ENCODE measurements around the gene GALNT5. TPM values are rescaled to one million over a fixed set of nuclear protein-coding genes. Genes with fewer than 3 reads are reported as not detected.

The GALNT5 gene
- total and polyA plus RNA-seq, 2 donors (not counting 1 experiment from before 2014, with no cell fraction given) = 63.7 to 199 TPM

DNA sequence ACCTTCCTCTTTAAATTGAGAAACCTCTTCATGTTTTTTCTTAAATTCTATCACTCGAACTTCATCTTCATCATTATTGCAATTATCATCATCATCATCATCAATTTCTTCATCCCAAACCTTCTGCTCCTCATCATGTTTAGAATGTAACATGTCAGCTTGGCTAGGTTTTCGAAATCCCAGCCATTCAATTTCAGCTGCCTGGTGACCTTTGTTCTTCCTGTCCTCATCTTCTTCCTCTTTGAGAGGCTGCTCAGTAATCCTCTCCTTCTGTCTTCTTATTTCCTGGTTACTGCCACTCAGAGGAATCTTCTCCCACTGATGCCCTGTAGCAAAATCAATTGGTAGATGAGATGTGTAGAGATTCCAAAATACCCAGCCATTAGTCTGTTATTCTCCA is 64.0 kb downstream of the GALNT5 start:
- Histone ChIP-seq H4K20me1 (ENCODE audit: control insufficient read depth, extremely low read depth, insufficient read depth, low read length) (no peaks in the 10 kb centered on the region), H3K9me3 (ENCODE audit: control insufficient read depth, insufficient read depth, low read depth, low read length) (no peaks in the 10 kb centered on the region), H2AFZ (ENCODE audit: low read length) (no peak overlapping the region), H3K4me1 (ENCODE audit: control insufficient read depth, extremely low read depth, insufficient read depth, low read length) (no peaks in the 10 kb centered on the region), H3K79me2 (ENCODE audit: control insufficient read depth, insufficient read depth, low read length) (no peaks in the 10 kb centered on the region), H3K9ac (ENCODE audit: insufficient read depth, low read length) (no peak overlapping the region), H3K36me3 (ENCODE audit: control insufficient read depth, insufficient read depth, low read length) (no peaks in the 10 kb centered on the region), H3K4me2 (ENCODE audit: extremely low read depth, insufficient read depth, low read length) (no peak overlapping the region), H3K27ac (ENCODE audit: insufficient read depth, low read length) (no peak overlapping the region), H3K27me3 (ENCODE audit: control insufficient read depth, insufficient read depth, low read length) (no peaks in the 10 kb centered on the region), H3K4me3 (replicated peaks in 1 of 4; ENCODE audit: control extremely low read depth in 1 of 4, insufficient read depth in 1 of 4, low read depth in 3 of 4, low read length in 4 of 4) (no peak overlapping the region)
- DNase-seq (ENCODE audit: low read depth in 2 of 2) = no peak
- TF ChIP-seq, protein P1, sequence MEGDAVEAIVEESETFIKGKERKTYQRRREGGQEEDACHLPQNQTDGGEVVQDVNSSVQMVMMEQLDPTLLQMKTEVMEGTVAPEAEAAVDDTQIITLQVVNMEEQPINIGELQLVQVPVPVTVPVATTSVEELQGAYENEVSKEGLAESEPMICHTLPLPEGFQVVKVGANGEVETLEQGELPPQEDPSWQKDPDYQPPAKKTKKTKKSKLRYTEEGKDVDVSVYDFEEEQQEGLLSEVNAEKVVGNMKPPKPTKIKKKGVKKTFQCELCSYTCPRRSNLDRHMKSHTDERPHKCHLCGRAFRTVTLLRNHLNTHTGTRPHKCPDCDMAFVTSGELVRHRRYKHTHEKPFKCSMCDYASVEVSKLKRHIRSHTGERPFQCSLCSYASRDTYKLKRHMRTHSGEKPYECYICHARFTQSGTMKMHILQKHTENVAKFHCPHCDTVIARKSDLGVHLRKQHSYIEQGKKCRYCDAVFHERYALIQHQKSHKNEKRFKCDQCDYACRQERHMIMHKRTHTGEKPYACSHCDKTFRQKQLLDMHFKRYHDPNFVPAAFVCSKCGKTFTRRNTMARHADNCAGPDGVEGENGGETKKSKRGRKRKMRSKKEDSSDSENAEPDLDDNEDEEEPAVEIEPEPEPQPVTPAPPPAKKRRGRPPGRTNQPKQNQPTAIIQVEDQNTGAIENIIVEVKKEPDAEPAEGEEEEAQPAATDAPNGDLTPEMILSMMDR (conservative IDR thresholded peaks at IDR 0.05 in 1 of 2, IDR thresholded peaks at IDR 0.05 in 1 of 2; ENCODE audit: low read depth in 1 of 2, low read length in 2 of 2) = no peak
- no peak for TF ChIP-seq EZH2 (IDR thresholded peaks at IDR 0.05; ENCODE audit: low read length, missing control alignments)

DNA sequence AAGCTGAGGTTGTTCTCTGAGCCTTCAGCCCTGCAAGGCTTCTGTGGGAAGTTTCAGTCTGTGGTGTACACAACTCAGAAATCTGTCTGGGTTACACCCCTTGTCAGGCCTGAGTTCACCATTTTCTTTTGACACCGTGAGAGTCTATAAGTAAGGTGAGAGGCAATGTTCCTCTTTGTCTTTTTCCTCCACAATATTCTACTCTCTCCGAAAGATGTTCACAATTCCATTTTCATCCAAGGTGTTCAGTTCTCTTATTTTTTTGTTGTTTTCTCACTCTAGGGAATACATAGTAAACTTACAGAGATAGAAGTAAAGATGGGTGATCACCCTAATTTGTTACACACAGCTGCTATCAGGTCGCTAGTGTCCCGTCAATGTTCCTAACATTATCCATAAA is 64.9 kb downstream of the GALNT5 start:
- DNase-seq (ENCODE audit: low read depth in 2 of 2) = no peak
- Histone ChIP-seq H3K79me2 (ENCODE audit: control insufficient read depth, insufficient read depth, low read length) (no peaks in the 10 kb centered on the region), H3K36me3 (ENCODE audit: control insufficient read depth, insufficient read depth, low read length) (no peaks in the 10 kb centered on the region), H3K4me3 (replicated peaks in 1 of 4; ENCODE audit: control extremely low read depth in 1 of 4, insufficient read depth in 1 of 4, low read depth in 3 of 4, low read length in 4 of 4) (no peak overlapping the region), H3K4me1 (ENCODE audit: control insufficient read depth, extremely low read depth, insufficient read depth, low read length) (no peaks in the 10 kb centered on the region), H3K27me3 (ENCODE audit: control insufficient read depth, insufficient read depth, low read length) (no peaks in the 10 kb centered on the region), H4K20me1 (ENCODE audit: control insufficient read depth, extremely low read depth, insufficient read depth, low read length) (no peaks in the 10 kb centered on the region), H3K4me2 (ENCODE audit: extremely low read depth, insufficient read depth, low read length) (no peak overlapping the region), H3K9ac (ENCODE audit: insufficient read depth, low read length) (no peak overlapping the region), H2AFZ (ENCODE audit: low read length) (no peak overlapping the region), H3K27ac (ENCODE audit: insufficient read depth, low read length) (no peak overlapping the region), H3K9me3 (ENCODE audit: control insufficient read depth, insufficient read depth, low read depth, low read length) (no peaks in the 10 kb centered on the region)
- TF ChIP-seq EZH2 (IDR thresholded peaks at IDR 0.05; ENCODE audit: low read length, missing control alignments) = no peak
- TF ChIP-seq, protein P1 (conservative IDR thresholded peaks at IDR 0.05 in 1 of 2, IDR thresholded peaks at IDR 0.05 in 1 of 2; ENCODE audit: low read depth in 1 of 2, low read length in 2 of 2) = no peak

DNA sequence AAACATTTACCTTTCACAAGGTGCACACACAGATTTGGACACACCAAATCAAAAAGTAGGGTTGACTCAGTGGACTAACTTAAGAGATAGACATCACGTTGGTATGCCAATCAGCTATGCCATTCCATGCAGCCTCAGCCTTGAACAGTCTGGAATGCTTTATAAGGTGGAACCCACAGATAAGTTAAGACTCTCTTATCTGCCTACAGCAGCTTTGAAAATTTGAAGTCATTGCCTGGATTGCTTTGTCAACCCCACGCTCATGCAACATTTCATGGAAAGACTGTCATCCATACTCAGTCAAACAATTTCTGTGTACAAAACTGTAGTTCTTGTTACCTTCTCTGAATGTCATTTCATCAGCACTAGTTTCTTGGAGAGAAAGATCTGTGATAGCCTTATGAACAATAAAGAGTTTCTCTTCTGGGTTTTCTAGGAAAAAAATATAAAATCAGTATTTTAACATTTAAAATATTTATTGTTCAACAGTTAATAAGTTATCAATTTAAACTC is 66.9 kb downstream of the GALNT5 start:
- H3K79me2 ChIP-seq (ENCODE audit: control insufficient read depth, insufficient read depth, low read length) = no peaks in the 10 kb centered on the region
- no peak overlapping the region for H3K4me3 ChIP-seq (replicated peaks in 1 of 4; ENCODE audit: control extremely low read depth in 1 of 4, insufficient read depth in 1 of 4, low read depth in 3 of 4, low read length in 4 of 4)
- H3K4me2 ChIP-seq (ENCODE audit: extremely low read depth, insufficient read depth, low read length) = no peak overlapping the region
- no peak overlapping the region for H3K27ac ChIP-seq (ENCODE audit: insufficient read depth, low read length)
- no peak for TF ChIP-seq EZH2 (IDR thresholded peaks at IDR 0.05; ENCODE audit: low read length, missing control alignments)
- TF ChIP-seq, protein P1 (conservative IDR thresholded peaks at IDR 0.05 in 1 of 2, IDR thresholded peaks at IDR 0.05 in 1 of 2; ENCODE audit: low read depth in 1 of 2, low read length in 2 of 2) = no peak
- no peak overlapping the region for H3K9ac ChIP-seq (ENCODE audit: insufficient read depth, low read length)
- no peaks in the 10 kb centered on the region for H4K20me1 ChIP-seq (ENCODE audit: control insufficient read depth, extremely low read depth, insufficient read depth, low read length)
- no peaks in the 10 kb centered on the region for H3K36me3 ChIP-seq (ENCODE audit: control insufficient read depth, insufficient read depth, low read length)
- DNase-seq (ENCODE audit: low read depth in 2 of 2) = peak in 1 of 2 donors; percentile 29
- no peak overlapping the region for H2AFZ ChIP-seq (ENCODE audit: low read length)
- H3K9me3 ChIP-seq (ENCODE audit: control insufficient read depth, insufficient read depth, low read depth, low read length) = no peaks in the 10 kb centered on the region
- no peaks in the 10 kb centered on the region for H3K27me3 ChIP-seq (ENCODE audit: control insufficient read depth, insufficient read depth, low read length)
- H3K4me1 ChIP-seq (ENCODE audit: control insufficient read depth, extremely low read depth, insufficient read depth, low read length) = no peaks in the 10 kb centered on the region
